Keratinocyte (primary cell): ENCODE results near the gene ATP13A1. TPM values are rescaled to one million over a fixed set of nuclear protein-coding genes. Genes with fewer than 3 reads are reported as not detected.

Experiments used
- DNase-seq: peaks from one replicate; pipeline ENCODE4 v3.0.0-alpha.2; 2011; ENCODE audit warnings: low read depth, missing footprints, low spot score
- FAIRE-seq: peaks from 2 replicates; lab custom pipeline; 2011; peaks lifted over from hg19 to GRCh38; lab: Jason Lieb, UNC
- H2AFZ ChIP-seq: 2 replicates; pipeline ENCODE4 v1.6.0; 2012; ENCODE audit warnings: low read length, control low read depth, inconsistent platforms; ENCODE audit not compliant: control insufficient read depth
- H3K27ac ChIP-seq: 2 replicates; pipeline ENCODE4 v1.5.1; 2011; ENCODE audit warnings: low read length; ENCODE audit not compliant: control insufficient read depth, insufficient read depth
- H3K27me3 ChIP-seq: 3 replicates; pipeline ENCODE4 v1.6.0; 2011; ENCODE audit warnings: low read length; ENCODE audit not compliant: control insufficient read depth, insufficient read depth; ENCODE audit errors: extremely low read depth
- H3K36me3 ChIP-seq, 2 experiments: 2 replicates in 1 of 2; 3 replicates in 1 of 2; pipeline ENCODE4 v1.5.1; 2011; ENCODE audit warnings: low read length in 2 of 2, mild to moderate bottlenecking in 1 of 2; ENCODE audit not compliant: control insufficient read depth in 2 of 2, insufficient read depth in 2 of 2; ENCODE audit errors: extremely low read depth in 1 of 2
- H3K4me1 ChIP-seq: 3 replicates; pipeline ENCODE4 v1.5.1; 2011; ENCODE audit warnings: low read length; ENCODE audit not compliant: control insufficient read depth, insufficient read depth; ENCODE audit errors: extremely low read depth
- H3K4me2 ChIP-seq: 3 replicates; pipeline ENCODE4 v1.6.0; 2011; ENCODE audit warnings: low read depth, low read length; ENCODE audit not compliant: control insufficient read depth, insufficient read depth; ENCODE audit errors: extremely low read depth
- H3K4me3 ChIP-seq, 3 experiments: fragments of 200-600 bp in 1 of 3; sonication (generic) in 1 of 3; 2 replicates in 2 of 3; 3 replicates in 1 of 3; pipeline ENCODE4 v1.5.1; 2011 to 2016; ENCODE audit warnings: low read length in 3 of 3, mild to moderate bottlenecking in 3 of 3, control low read depth in 2 of 3, inconsistent platforms in 1 of 3, low read depth in 1 of 3, mixed read lengths in 1 of 3, mixed run types in 1 of 3, moderate library complexity in 1 of 3; ENCODE audit not compliant: control insufficient read depth in 2 of 3, insufficient read depth in 2 of 3; ENCODE audit errors: extremely low read depth in 1 of 3
- H3K79me2 ChIP-seq: 2 replicates; pipeline ENCODE4 v1.6.0; 2012; ENCODE audit warnings: low read length; ENCODE audit not compliant: control insufficient read depth, insufficient read depth
- H3K9ac ChIP-seq: 3 replicates; pipeline ENCODE4 v1.6.0; 2011; ENCODE audit warnings: low read length; ENCODE audit not compliant: control insufficient read depth, insufficient read depth; ENCODE audit errors: extremely low read depth
- H3K9me1 ChIP-seq: 3 replicates; pipeline ENCODE4 v1.6.0; 2011; ENCODE audit warnings: low read length; ENCODE audit not compliant: control insufficient read depth, insufficient read depth; ENCODE audit errors: extremely low read depth
- H3K9me3 ChIP-seq: 2 replicates; pipeline ENCODE4 v1.5.1; 2012; ENCODE audit warnings: low read depth, low read length; ENCODE audit not compliant: control insufficient read depth
- H4K20me1 ChIP-seq: 3 replicates; pipeline ENCODE4 v1.6.0; 2011; ENCODE audit warnings: low read length; ENCODE audit not compliant: control insufficient read depth, insufficient read depth; ENCODE audit errors: extremely low read depth
- EZH2 ChIP-seq: IDR thresholded peaks from one replicate; pipeline ENCODE4 v1.6.1; 2012; ENCODE audit warnings: inconsistent platforms, mild to moderate bottlenecking, low read length, moderate library complexity
- dilution Hi-C: fragments of 300-500 bp; cut with MboI; formaldehyde crosslinking; loops from one replicate; pipeline ENCODE4 v1.7.0; 2020; ENCODE audit warnings: low sequenced_read_pairs; ENCODE audit not compliant: extremely low pct_ligation_motif_present
- polyA plus RNA-seq, 5 experiments: library from polyadenylated mRNA; depleted of rRNA in 3 of 5; stranded (reverse) in 3 of 5; stranded (forward) in 1 of 5; unstranded in 1 of 5; fragments of >200 nt; gene quantifications; 1 replicate in 1 of 5; 2 replicates in 3 of 5; 3 replicates in 1 of 5; pipeline versions ENCODE4 v1.2.1 to v1.2.3, GENCODE V29; 2011 to 2012; ENCODE audit warnings: missing spikeins in 2 of 5, low read depth in 1 of 5, low replicate concordance in 1 of 5
- TF ChIP-seq, protein P1 (sequence below), 3 experiments: IDR thresholded peaks in 1 of 3; conservative IDR thresholded peaks in 1 of 3; optimal IDR thresholded peaks in 1 of 3; 2 replicates in 2 of 3; 3 replicates in 1 of 3; pipeline versions ENCODE3 to v1.5.1; 2011; ENCODE audit warnings: low read length in 3 of 3, mild to moderate bottlenecking in 3 of 3, moderate library complexity in 2 of 3, control low read depth in 1 of 3, inconsistent platforms in 1 of 3; ENCODE audit not compliant: insufficient read depth in 2 of 3; ENCODE audit errors: extremely low read depth in 1 of 3

Gene ATP13A1
- polyA plus RNA-seq, 1 donor (not counting 4 experiments of a cell fraction or from before 2014, with no cell fraction given) = 9.8 TPM

DNA sequence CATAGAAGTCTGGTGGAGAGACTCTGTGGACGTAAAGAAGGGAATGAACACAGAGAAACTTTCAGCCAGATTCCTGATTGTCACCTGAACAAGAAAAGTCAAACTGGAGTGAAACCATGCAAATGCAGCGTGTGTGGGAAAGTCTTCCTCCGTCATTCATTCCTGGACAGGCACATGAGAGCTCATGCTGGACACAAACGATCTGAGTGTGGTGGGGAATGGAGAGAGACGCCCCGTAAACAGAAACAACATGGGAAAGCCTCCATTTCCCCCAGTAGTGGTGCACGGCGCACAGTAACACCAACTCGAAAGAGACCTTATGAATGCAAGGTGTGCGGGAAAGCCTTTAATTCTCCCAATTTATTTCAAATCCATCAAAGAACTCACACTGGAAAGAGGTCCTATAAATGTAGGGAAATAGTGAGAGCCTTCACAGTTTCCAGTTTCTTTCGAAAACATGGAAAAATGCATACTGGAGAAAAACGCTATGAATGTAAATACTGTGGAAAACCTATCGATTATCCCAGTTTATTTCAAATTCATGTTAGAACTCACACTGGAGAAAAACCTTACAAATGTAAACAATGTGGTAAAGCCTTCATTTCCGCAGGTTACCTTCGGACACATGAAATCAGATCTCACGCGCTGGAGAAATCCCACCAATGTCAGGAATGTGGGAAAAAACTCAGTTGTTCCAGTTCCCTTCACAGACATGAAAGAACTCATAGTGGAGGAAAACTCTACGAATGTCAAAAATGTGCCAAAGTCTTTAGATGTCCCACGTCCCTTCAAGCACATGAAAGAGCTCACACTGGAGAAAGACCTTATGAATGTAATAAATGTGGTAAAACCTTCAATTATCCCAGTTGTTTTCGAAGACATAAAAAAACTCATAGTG lies 15.9 kb upstream of the ATP13A1 start:
- dilution Hi-C loops = no loop called here
- no peaks in the 10 kb centered on the region for H3K27me3 ChIP-seq
- no peaks in the 10 kb centered on the region for H4K20me1 ChIP-seq
- H3K79me2 ChIP-seq = peaks cover 6% of the 10 kb centered on the region
- no peak for TF ChIP-seq EZH2
- TF ChIP-seq, protein P1, sequence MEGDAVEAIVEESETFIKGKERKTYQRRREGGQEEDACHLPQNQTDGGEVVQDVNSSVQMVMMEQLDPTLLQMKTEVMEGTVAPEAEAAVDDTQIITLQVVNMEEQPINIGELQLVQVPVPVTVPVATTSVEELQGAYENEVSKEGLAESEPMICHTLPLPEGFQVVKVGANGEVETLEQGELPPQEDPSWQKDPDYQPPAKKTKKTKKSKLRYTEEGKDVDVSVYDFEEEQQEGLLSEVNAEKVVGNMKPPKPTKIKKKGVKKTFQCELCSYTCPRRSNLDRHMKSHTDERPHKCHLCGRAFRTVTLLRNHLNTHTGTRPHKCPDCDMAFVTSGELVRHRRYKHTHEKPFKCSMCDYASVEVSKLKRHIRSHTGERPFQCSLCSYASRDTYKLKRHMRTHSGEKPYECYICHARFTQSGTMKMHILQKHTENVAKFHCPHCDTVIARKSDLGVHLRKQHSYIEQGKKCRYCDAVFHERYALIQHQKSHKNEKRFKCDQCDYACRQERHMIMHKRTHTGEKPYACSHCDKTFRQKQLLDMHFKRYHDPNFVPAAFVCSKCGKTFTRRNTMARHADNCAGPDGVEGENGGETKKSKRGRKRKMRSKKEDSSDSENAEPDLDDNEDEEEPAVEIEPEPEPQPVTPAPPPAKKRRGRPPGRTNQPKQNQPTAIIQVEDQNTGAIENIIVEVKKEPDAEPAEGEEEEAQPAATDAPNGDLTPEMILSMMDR (optimal IDR thresholded peaks at IDR 0.05 in 1 of 3, IDR thresholded peaks at IDR 0.05 in 1 of 3, conservative IDR thresholded peaks at IDR 0.05 in 1 of 3; ENCODE audit: extremely low read depth in 1 of 3, insufficient read depth in 2 of 3, low read length in 3 of 3) = no peak
- no peak overlapping the region for H3K4me2 ChIP-seq
- H2AFZ ChIP-seq = no peak overlapping the region
- no peak for DNase-seq
- no peak overlapping the region for H3K9ac ChIP-seq
- no peak overlapping the region for H3K4me3 ChIP-seq
- FAIRE-seq = no peak
- H3K9me1 ChIP-seq = no peaks in the 10 kb centered on the region
- peaks cover 18 to 19% of the 10 kb centered on the region in 2 experiments for H3K36me3 ChIP-seq
- H3K9me3 ChIP-seq = peaks cover 25% of the 10 kb centered on the region
- no peak overlapping the region for H3K27ac ChIP-seq
- no peaks in the 10 kb centered on the region for H3K4me1 ChIP-seq

DNA sequence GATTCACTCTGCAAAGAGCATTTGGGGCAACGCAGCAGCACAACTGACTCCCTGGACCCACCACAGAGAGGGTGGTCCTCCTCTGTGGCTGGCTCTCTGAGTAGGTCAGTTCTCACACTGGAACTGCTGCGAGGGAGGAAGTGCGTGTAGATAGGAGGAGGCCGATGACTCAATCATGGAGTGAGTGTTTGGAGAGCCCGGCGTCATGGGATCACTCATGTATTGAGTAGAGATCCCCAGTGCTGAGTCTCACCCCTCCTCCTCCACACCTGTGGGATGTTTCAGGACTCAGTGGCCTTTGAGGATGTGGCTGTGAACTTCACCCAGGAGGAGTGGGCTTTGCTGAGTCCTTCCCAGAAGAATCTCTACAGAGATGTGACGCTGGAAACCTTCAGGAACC lies 14.1 kb upstream of the ATP13A1 start:
- Histone ChIP-seq H3K79me2 (peaks cover 10% of the 10 kb centered on the region), H3K4me2 (no peak overlapping the region), H3K4me3 (no peak overlapping the region), H3K9me1 (no peaks in the 10 kb centered on the region), H3K27me3 (no peaks in the 10 kb centered on the region), H3K9ac (no peak overlapping the region), H4K20me1 (no peaks in the 10 kb centered on the region), H3K9me3 (peaks cover 25% of the 10 kb centered on the region), H3K4me1 (no peaks in the 10 kb centered on the region), H3K36me3 (peaks cover 18 to 19% of the 10 kb centered on the region in 2 experiments), H2AFZ (no peak overlapping the region), H3K27ac (no peak overlapping the region)
- FAIRE-seq (no peak), DNase-seq (no peak)
- dilution Hi-C loops = no loop called here
- TF ChIP-seq EZH2 = no peak
- TF ChIP-seq, protein P1 (optimal IDR thresholded peaks at IDR 0.05 in 1 of 3, IDR thresholded peaks at IDR 0.05 in 1 of 3, conservative IDR thresholded peaks at IDR 0.05 in 1 of 3; ENCODE audit: extremely low read depth in 1 of 3, insufficient read depth in 2 of 3, low read length in 3 of 3) = no peak
